ENCODE measurements around the gene MTG1.

Gene MTG1

GRCh38 chr10:133350283-133350949 lies 43.5 kb upstream of the MTG1 start:
- TF ChIP-seq CTCF (IDR thresholded peaks at IDR 0.05; ENCODE audit: low read length, missing control alignments) = no peak
- H3K4me3 ChIP-seq (replicated peaks; ENCODE audit: low read depth, low read length) = no peak overlapping the region
- no peak for DNase-seq (ENCODE audit: low read depth)

- H3K4me3 ChIP-seq (replicated peaks; ENCODE audit: low read depth, low read length) = no peak overlapping the region
- no peak for TF ChIP-seq CTCF (IDR thresholded peaks at IDR 0.05; ENCODE audit: low read length, missing control alignments)
- no peak for DNase-seq (ENCODE audit: low read depth)
These were observed 43.0 kb upstream of the MTG1 start for GRCh38 chr10:133350950-133351329.

- H3K4me3 ChIP-seq (replicated peaks; ENCODE audit: low read depth, low read length) = no peak overlapping the region
- DNase-seq (ENCODE audit: low read depth) = no peak
- TF ChIP-seq CTCF (IDR thresholded peaks at IDR 0.05; ENCODE audit: low read length, missing control alignments) = no peak
These were observed 42.3 kb upstream of the MTG1 start for GRCh38 chr10:133351408-133352318.

GRCh38 chr10:133353202-133353959 lies 40.6 kb upstream of the MTG1 start:
- TF ChIP-seq CTCF (IDR thresholded peaks at IDR 0.05; ENCODE audit: low read length, missing control alignments) = no peak
- no peak overlapping the region for H3K4me3 ChIP-seq (replicated peaks; ENCODE audit: low read depth, low read length)

GRCh38 chr10:133353988-133354605 lies 39.9 kb upstream of the MTG1 start:
- no peak for DNase-seq (ENCODE audit: low read depth)
- H3K4me3 ChIP-seq (replicated peaks; ENCODE audit: low read depth, low read length) = no peak overlapping the region
- TF ChIP-seq CTCF (IDR thresholded peaks at IDR 0.05; ENCODE audit: low read length, missing control alignments) = no peak

More at GRCh38 chr10:133353202-133353959, 40.6 kb upstream of the MTG1 start:
- DNase-seq (ENCODE audit: low read depth) = no peak

GRCh38 chr10:133354672-133355240 lies 39.2 kb upstream of the MTG1 start:
- DNase-seq (ENCODE audit: low read depth) = no peak
- no peak overlapping the region for H3K4me3 ChIP-seq (replicated peaks; ENCODE audit: low read depth, low read length)
- no peak for TF ChIP-seq CTCF (IDR thresholded peaks at IDR 0.05; ENCODE audit: low read length, missing control alignments)

Measured in fibroblast of pulmonary artery (primary cell).